Activated naive CD4-positive, alpha-beta T cell treated with anti-CD3 and anti-CD28 coated beads, Interleukin-2, amount 50 U/mL, for 16 hours (primary cell): ENCODE data around the gene KIRREL3.

Source experiments
- DNase-seq: peaks from one replicate; pipeline ENCODE4 v3.0.0-alpha.2; 2020

Gene KIRREL3

DNA sequence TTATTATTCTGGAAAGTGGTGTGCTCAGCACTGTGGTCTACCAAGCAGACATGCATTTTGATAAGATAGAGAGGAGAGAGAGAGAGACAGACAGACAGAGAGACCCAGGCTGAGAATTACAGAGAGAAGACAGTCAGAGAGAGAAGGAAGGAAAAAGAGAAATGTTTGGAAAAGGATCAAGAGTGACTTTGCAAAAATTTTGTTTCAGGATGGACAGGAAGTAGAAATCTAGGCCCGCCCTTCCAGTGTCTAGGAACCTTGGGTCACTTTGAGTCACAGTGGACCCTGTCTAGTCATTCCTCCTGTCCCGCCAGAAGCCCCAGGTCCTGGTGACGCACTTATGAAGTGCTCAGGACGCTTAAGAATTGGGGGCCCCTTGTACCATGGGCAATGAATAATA is 478.4 kb downstream of the KIRREL3 start:
- DNase-seq: no peak

DNA sequence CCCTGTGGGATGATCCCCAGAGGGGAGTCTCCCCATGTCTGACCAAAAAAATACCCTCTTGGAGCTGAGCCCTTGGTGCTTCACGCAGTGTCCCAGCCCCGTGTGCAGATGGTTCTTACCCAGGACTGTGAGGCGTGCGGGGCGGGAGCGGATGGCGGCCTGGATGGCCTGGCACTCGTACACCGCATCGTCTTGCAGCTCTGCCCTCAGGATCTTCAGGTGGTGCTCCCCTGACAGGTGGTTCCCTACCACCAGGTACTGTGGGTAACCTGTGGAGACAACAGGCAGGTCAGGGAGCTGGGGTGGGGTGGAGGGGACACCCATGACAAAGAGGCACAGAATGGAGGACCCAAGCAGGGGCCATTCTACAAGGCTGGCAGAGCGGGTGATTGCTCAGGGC is 479.4 kb downstream of the KIRREL3 start:
- DNase-seq: no peak

DNA sequence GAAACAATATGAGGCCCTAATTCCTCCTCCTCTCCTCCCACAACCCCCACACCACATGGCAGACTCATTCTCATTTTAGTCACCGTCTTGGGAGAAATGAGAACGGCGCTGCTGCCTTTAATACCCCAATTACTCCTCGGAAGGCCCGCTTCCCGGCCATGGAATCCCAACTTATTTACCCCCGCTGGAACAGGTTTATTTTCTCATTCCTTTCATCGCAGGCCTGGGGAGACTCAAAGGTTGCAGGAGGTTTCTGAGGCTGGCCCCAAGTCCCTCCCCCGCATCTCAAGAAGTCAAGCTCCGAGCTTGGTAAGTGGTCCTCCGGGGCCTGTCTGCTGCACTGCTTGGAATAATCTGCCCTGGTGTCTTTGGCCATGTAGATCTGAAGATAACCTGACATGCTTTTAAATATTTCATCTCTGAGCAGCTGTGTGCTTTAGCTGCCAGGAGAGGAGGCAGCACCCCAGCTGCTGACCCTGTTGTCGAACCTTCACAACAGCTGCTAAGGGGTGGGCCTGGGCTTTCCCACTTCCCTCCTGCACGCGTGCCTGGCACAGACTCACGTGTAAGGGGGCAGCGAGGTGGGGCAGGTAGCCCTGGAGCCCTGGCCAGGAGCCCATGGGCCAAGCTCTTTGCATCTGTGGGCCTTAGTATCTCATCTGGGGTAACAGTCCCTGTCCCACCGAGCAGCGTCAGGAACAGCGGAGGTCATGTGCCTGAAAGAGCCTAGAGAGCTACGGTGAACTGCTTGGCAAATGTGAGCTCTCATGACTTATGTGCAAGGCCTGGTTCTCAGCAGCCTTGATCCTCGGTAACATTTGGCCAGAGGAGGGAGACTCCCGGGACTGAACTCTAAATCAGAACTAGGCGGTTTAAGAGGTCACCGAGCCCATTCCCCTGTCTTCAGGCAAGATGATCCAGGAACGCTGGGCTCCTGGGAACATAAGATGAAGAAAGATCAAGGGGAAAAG is 480.5 kb downstream of the KIRREL3 start:
- no peak for DNase-seq

- DNase-seq: no peak
Measured at GRCh38 chr11:126518972-126519690, 481.4 kb downstream of the KIRREL3 start.

GRCh38 chr11:126518071-126518971 is 482.2 kb downstream of the KIRREL3 start:
- DNase-seq: no peak

DNA sequence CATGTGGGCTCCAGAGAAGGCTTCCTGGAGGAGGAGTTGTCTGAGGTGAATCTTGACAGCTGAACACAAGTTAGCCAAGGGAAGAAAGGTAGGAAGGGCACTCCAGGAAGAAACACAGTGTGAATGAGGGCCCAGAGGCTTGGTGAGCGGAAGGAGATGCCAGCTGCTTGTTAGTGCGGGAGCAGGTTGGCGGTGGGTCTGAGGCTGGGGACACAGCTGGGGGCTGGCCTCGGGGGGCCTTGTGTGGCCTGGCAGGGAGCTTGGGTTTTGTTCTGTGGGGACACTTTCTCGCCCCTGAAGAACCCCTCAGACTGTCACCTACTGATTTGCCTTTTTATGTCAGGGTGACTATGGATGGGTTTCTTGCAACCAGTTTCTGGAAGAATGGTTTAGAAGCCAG is 485.1 kb downstream of the KIRREL3 start:
- DNase-seq: no peak

GRCh38 chr11:126514061-126514693 is 486.4 kb downstream of the KIRREL3 start:
- DNase-seq: no peak

GRCh38 chr11:126512741-126513715 is 487.5 kb downstream of the KIRREL3 start:
- no peak for DNase-seq

- no peak for DNase-seq
Measured at GRCh38 chr11:126512251-126512650, 488.3 kb downstream of the KIRREL3 start.

GRCh38 chr11:126511475-126512115 is 489.0 kb downstream of the KIRREL3 start:
- DNase-seq: no peak

GRCh38 chr11:126510621-126511370 is 489.8 kb downstream of the KIRREL3 start:
- DNase-seq: no peak

GRCh38 chr11:126507646-126508045 is 492.9 kb downstream of the KIRREL3 start:
- no peak for DNase-seq

DNA sequence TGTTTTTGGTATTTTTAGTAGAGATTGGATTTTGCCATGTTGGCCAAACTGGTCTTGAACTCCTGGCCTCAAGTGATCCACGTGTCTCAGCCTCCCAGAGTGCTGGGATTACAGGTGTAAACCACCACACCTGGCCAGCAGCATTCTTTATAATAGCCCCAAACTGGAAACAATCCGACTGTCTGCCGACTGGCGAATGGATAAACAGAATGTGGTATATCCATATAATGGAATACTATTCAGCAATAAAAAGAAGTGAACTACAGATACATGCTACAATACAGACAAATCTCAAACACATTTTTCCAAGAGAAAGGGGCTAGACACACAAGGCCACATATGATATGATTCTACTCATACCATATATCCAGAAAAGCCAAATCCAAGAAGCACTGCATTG is 493.8 kb downstream of the KIRREL3 start:
- no peak for DNase-seq

- DNase-seq: no peak
Measured at GRCh38 chr11:126502982-126503381, 497.6 kb downstream of the KIRREL3 start.

- no peak for DNase-seq
Measured at GRCh38 chr11:126502159-126502558, 498.4 kb downstream of the KIRREL3 start.

GRCh38 chr11:126501641-126502040 is 498.9 kb downstream of the KIRREL3 start:
- no peak for DNase-seq

DNA sequence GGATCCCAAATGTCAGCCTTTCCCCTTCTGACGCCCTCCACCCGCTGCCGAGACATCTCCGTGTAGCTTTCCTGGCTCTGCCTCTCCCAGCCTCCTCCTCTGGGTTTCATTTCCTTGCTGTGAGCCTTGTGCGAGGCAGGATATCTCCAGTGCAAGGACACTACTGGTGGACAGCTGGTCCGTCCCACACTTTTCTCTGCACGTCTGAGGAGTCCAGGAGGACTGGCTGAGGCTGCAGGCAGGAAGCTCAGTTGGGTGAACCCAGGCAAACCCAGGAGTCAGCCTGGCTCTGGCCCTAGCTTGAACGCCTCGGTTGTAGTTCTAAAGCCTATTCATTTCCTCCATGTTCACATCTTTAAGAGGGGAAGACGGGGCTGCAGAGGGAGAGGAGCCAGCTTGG is 499.6 kb downstream of the KIRREL3 start:
- no peak for DNase-seq

DNA sequence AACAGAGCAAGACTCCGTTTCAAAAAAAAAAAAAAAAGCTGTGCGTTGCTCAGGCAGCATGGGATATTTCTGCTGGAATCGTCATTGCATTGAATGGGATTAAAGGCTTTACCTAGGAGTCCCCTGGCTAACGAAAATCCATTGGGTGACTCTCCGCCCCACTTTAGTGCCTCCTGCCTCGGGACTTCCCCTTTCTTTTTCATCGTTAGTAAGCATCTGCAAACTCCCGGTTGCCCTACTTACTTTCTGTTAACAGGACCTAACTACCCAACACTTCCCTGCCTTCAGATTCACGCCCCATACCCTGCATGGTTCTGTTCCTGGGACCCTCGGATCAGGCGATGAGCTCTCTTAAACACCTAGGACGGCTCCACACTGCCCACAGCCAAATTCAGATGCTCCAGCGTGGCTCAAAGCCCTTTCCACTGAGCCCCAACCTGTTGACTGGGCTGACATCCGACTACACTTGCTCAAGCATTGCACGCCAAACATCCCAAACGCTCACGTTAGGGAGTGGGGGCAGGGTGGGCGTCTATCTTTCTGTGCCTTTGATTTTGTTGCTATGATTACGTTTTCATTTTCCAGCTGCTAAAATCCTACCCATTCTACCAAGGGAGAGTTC is 501.3 kb downstream of the KIRREL3 start:
- no peak for DNase-seq

GRCh38 chr11:126498281-126498680 is 502.3 kb downstream of the KIRREL3 start:
- DNase-seq: no peak
